ENCODE results near the gene PCSK7.

- TF ChIP-seq TEAD4 (IDR thresholded peaks at IDR 0.05; ENCODE audit: low read depth, low read length), result no peak
- TF ChIP-seq RNF2 (IDR thresholded peaks at IDR 0.05; ENCODE audit: borderline replicate concordance, low read depth, low read length, missing control alignments, poor library complexity, severe bottlenecking), result no peak
- TF ChIP-seq CTCF (IDR thresholded peaks at IDR 0.05; ENCODE audit: control extremely low read depth in 1 of 3, insufficient read depth in 1 of 3, low read depth in 1 of 3, low read length in 3 of 3), result no peak
- TF ChIP-seq, protein P1, sequence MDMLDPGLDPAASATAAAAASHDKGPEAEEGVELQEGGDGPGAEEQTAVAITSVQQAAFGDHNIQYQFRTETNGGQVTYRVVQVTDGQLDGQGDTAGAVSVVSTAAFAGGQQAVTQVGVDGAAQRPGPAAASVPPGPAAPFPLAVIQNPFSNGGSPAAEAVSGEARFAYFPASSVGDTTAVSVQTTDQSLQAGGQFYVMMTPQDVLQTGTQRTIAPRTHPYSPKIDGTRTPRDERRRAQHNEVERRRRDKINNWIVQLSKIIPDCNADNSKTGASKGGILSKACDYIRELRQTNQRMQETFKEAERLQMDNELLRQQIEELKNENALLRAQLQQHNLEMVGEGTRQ (IDR thresholded peaks at IDR 0.05; ENCODE audit: low read length), result no peak
- TF ChIP-seq BRCA1 (IDR thresholded peaks at IDR 0.05; ENCODE audit: low read depth, low read length), result no peak
- TF ChIP-seq KDM1A (IDR thresholded peaks at IDR 0.05; ENCODE audit: borderline replicate concordance, low read length), result no peak
- no peak for TF ChIP-seq EGR1 (IDR thresholded peaks at IDR 0.05; ENCODE audit: borderline replicate concordance, low read depth, low read length)
- no peak for TF ChIP-seq POLR2AphosphoS5 (IDR thresholded peaks at IDR 0.05; ENCODE audit: low read depth, low read length)
- no peak for TF ChIP-seq POLR2A (IDR thresholded peaks at IDR 0.05; ENCODE audit: control extremely low read depth in 1 of 2, low read depth in 2 of 2, low read length in 2 of 2)
Observed at GRCh38 chr11:117223741-117224689, 7.9 kb downstream of the PCSK7 start.

All from H1 (cell line).